ENCODE measurements around the gene EIF2S3.
"Not testable (repeated sequence)": the region's sequence is repeated elsewhere in the genome, so short reads cannot be mapped to it uniquely, and the experiment has no call there.

Gene EIF2S3

DNA sequence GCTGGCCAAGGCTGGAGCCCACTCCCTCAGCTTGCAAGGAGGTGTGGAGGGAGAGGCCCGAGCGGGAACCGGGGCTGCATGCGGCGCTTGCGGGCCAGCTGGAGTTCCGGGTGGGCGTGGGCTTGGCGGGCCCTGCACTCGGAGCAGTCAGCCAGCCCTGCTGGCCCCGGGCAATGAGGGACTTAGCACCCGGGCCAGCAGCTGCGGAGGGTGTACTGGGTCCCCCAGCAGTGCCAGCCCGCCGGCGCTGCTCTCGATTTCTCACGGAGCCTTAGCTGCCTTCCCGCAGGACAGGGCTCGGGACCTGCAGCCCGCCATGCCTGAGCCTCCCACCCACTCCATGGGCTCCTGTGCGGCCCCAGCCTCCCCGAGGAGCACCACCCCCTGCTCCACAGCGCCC lies 5.1 kb upstream of the EIF2S3 start:
- DNase-seq (ENCODE audit: extremely low read depth in 1 of 2, low read depth in 1 of 2) = not testable (repeated sequence)

DNA sequence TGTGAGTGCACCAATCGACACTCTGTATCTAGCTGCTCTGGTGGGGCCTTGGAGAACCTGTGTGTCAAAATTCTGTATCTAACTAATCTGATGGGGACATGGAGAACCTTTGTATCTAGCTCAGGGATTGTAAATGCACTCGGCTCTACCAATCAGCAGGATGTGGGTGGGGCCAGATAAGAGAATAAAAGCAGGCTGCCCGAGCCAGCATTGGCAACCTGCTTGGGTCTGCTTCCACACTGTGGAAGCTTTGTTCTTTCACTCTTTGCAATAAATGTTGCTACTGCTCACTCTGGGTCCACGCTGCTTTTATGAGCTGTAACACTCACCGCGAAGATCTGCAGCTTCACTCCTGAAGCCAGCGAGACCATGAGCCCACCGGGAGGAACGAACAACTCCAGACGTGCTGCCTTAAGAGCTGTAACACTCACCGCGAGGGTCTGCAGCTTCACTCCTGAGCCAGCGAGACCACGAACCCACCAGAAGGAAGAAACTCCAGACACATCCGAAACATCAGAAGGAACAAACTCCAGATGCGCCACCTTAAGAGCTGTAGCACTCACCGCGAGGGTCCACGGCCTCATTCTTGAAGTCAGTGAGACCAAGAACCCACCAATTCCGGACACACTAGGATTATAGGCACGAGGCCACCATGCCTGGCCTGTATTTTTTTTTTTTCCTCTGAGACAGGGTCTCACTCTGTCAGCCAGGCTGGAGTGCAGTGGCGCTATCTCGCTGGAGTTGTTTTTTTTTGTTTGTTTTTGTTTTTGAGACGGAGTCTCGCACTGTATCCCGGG lies 4.0 kb upstream of the EIF2S3 start:
- DNase-seq (ENCODE audit: extremely low read depth in 1 of 2, low read depth in 1 of 2) = not testable (repeated sequence)

DNA sequence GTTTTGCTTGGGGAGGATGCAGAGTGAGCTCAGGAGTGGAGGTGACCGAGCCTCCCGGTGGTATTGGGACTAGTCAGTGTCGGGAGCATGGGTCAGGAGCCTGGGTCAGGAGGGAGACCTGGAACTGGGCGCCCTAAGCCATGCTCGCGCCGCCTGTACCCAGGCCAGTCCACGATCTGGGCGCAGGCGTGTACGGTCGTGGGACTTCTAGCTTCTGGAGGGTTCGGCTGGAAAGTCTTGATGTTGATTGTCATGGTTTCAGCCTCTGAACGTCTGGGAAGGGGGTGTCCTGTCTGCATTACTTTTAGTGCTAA lies 244 bp downstream of the EIF2S3 start:
- no peak for DNase-seq (ENCODE audit: extremely low read depth in 1 of 2, low read depth in 1 of 2)

DNA sequence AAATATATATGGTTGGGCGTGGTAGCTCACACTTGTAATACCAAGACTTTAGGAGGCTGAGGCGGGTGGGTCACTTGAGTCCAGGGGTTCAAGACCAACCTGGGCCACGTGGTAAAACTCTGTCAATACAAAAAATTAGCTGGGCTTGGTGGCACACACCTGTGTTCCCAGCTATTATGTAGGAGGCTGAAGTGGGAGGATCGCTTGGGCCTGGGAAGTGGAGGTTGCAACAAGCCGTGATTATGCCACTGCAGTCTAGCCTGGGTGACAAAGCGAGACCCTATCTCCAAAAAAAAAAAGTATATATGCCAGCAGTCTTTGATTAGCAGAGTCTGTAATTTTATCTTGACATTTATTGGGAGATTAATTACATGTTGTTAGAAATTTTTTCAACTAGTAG lies 8.7 kb downstream of the EIF2S3 start:
- no peak for DNase-seq (ENCODE audit: extremely low read depth in 1 of 2, low read depth in 1 of 2)

DNA sequence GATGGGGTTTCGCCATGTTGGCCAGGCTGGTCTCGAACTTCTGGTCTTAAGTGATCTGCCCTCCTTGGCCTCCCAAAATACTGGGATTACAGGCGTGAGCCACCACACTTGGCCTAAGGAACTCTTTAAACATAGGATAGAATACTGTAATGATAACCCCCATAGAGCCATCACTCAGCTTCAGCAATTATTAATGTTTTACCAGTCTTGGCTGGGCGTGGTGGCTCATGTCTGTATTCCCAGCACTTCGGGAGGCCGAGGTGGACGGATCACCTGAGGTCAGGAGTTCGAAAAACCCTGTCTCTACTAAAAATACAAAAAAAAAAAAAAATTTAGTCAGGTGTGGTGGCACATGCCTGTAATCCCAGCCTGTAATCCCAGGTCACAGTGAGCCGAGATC lies 15.1 kb downstream of the EIF2S3 start:
- no peak for DNase-seq (ENCODE audit: extremely low read depth in 1 of 2, low read depth in 1 of 2)

DNA sequence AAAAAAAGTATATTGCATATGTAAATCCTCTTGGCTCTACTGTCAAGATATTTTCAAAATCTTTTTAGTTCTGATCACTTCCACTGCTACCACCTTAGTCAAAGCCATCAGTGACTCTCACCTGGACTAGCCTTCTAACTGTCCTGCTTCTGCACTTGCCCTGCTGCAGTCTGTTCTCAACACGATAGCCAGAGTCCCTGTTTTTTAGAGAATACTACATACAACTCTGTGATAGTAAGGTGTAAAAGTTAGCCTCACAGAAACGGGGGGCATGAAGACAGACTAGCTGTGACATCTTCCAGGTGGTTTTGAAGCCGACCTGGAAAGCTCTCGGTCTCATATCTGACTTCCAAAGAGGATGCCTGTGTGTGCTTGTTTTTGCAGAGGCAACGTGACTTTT lies 24.7 kb downstream of the EIF2S3 start:
- DNase-seq (ENCODE audit: extremely low read depth in 1 of 2, low read depth in 1 of 2) = no peak

DNA sequence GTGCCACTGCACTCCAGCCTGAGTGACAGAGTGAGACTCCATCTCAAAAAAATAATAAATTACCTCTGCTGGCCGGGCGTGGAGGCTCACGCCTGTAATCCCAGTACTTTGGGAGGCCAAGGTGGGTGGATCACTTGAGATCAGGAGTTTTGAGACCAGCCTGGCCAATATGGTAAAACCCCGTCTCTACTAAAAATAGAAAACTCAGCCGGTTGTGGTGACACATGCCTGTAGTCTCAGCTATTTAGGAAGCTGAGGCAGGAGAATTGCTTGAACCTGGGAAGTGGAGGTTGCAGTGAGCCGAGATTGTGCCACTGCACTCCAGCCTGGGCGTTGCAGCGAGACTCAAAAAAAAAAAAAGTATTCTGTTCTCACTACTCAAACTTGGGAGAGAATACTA lies 25.5 kb downstream of the EIF2S3 start:
- not testable (repeated sequence) for DNase-seq (ENCODE audit: extremely low read depth in 1 of 2, low read depth in 1 of 2)

DNA sequence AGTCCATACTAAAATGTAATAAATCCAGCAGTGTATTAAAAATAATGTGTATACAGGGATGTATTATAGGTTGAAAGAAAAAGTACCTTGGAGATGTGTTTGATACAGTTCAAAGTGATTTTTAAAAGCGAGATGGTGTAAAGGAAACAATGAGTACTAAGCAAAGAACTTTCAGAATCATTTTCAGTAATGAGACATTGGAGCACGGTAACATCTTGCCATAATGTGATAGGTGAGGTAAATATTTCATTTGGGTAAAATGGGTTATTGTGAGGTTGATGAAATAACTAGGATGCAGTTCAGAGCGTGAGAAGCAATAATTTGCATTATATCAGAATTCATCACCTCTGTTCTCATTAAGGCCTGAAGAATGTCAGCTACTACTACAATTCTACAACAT lies 25.9 kb downstream of the EIF2S3 start:
- DNase-seq (ENCODE audit: extremely low read depth in 1 of 2, low read depth in 1 of 2) = no peak

DNA sequence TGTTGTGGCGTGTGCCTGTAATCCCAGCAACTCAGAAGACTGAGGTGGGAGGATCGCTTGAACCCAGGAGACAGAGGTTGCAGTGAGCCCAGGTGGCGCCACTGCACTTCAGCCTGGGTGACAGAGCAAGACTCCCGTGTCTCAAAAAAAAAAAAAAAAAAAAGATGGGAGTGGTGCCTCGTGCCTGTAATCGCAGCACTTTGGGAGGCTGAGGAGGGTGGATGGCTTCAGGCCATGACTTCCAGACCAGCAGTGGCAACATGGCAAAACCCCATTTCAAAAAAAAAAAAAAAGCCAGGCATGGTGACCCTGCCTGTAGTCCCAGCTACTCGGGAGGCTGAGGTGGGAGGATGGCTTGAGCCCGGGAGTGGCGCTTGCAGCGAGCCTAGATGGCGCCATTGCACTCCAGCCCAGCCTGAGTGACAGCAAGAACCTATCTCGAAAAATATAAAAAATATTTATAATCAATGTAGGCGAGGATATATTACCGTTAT lies 27.0 kb downstream of the EIF2S3 start:
- DNase-seq (ENCODE audit: extremely low read depth in 1 of 2, low read depth in 1 of 2) = peak in 1 of 2 donors; percentile 8

DNA sequence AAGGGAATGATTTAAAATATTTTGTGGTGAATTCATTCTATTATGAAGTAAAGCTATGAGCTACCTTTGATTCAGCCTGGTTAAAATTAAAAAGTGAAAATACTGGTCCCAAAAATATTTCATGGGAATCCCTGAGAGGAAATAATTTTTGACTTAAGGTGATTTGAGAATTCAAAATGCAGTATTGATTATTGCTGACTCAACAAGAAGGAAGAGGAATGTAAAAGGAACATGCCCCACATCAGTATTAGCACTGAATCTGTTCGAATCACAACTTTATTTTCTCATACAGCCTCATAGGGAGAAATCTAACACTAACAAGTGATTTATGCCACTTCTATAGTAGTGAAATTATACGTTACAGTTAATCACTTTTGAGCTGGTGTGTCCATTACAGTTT lies 27.7 kb downstream of the EIF2S3 start:
- DNase-seq (ENCODE audit: extremely low read depth in 1 of 2, low read depth in 1 of 2) = no peak

DNA sequence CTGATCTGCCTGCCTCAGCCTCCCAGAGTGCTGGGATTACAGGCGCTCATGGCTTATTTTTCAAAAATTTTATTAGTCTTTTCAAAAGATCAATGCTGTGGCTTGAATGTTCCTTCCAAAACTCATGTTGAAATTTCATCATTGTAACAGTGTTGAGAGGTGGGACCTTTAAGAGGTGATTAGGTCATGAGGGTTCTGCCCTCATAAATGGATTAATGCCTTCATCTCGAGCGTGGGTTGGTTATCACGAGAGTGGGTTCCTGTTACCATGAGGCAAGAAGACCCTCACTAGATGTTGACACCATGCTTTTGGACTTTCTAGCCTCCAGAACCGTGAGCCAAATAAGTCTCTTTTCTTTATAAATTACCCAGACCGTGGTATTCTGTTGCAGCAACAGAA lies 30.3 kb downstream of the EIF2S3 start:
- DNase-seq (ENCODE audit: extremely low read depth in 1 of 2, low read depth in 1 of 2) = no peak

DNA sequence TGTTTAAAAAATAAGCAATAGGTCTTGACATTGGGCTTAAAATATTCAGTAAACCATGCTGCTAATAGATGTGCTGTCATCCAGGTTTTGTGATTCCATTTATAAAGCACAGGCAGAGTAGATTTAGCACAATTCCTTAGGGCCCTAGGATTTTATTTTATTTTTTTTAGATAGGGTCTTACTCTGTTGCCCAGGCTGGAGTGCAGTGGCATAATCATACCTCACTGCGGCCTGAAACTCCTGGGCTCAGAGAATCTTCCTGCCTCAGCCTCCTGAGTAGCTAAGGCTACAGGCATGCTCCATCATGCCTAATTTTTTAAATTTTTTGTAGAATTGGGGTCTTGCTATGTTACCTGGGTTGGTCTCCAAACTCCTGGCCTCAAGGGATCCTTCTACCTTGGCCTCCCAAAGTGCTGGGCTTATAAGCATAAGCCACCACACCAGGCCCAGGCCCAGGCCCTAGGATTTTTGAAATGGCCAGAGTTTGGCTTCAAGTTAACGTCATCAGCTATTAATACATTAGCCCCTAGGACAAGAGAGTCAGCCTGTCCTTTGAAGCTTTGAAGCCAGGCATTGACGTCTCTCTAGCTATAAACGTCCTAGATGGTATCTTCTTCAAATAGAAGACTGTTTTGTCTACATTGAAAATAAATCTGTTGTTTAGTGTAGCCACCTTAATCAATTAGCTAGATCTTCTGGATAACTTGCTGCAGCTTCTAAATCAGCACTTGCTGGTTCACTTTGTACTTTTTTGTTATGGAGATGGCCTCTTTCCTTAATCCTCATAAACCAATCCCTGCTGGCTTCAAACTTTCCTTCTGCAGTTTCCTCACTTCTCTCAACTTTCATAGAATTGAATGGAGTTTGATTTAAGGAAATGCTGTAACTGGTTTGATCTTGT lies 35.8 kb downstream of the EIF2S3 start:
- DNase-seq (ENCODE audit: extremely low read depth in 1 of 2, low read depth in 1 of 2) = no peak

DNA sequence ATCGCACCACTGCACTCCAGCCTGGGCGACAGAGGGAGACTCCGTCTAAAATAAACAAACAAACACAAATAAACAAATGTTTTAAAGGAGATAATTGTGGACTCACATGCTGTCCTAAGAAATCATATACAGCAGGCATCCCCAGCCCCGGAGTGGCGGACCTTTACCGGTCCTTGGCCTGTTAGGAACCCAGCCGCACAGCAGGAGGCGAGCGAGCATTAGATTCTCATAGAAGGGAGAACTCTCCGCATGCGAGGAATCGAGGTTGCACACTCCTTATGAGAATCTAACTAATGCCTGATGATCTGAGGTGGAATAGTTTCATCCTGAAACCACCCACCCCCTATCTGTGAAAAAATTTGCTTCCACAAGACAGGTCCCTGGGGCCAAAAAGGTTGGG lies 39.0 kb downstream of the EIF2S3 start:
- DNase-seq (ENCODE audit: extremely low read depth in 1 of 2, low read depth in 1 of 2) = no peak

DNA sequence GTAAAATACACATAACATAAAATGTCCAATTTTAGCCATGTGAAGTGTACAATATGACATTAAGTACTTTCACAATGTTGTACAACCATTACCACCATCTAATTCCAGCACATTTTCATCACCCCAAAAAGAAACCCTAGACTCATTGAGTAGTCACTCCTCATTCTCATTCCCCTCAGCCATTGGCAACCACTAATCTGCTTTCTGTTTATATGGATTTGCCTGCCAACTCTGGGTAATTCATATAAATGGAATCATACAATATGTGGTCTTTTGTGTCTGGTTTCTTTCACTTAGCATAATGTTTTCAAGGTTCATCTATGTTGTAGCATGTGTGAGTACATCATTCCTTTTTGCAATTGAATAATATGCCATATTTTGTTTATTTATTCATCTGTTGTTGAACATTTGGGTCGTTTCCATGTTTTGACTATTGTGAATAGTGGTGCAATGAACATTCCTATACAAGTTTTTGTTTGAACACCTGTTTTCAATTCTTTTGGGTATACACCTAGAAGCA lies 43.0 kb downstream of the EIF2S3 start:
- DNase-seq (ENCODE audit: extremely low read depth in 1 of 2, low read depth in 1 of 2) = no peak

DNA sequence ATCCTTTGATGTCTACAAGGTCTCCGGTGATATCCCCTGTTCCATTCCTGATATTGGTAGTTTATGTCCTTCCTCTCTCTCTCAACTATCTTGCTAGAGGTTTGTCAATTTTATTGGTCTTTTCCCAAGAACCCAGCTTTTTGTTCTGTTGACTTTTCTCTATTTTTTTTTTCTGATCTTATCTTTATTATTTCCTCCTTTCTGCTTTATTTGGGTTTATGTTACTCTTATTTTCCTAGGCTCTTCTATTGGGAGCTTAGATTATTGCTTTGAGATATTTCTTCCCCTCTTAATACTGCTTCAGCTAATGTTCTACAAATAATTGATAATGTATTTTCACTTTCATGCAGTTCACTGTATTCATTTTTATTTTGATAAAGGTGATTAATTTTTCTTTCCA lies 44.2 kb downstream of the EIF2S3 start:
- DNase-seq (ENCODE audit: extremely low read depth in 1 of 2, low read depth in 1 of 2) = no peak

DNA sequence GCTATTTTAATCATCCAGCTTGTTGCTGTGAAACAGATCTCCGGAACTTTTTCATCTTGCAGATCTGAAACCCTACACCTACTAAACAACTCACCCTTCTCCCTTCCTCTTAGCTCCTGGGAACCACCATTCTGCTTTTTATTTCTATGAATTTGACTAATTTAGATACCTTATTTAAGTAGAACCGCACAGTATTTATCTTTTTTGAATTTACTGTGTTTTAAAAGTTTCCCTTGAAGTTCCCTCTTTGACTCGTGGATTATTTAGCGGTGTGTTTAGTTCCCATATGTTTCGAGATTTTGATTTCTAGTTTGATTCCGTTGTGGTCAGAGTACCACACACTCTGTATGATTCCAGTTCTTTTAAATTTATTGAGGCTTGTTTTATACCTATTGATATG lies 44.6 kb downstream of the EIF2S3 start:
- no peak for DNase-seq (ENCODE audit: extremely low read depth in 1 of 2, low read depth in 1 of 2)

DNA sequence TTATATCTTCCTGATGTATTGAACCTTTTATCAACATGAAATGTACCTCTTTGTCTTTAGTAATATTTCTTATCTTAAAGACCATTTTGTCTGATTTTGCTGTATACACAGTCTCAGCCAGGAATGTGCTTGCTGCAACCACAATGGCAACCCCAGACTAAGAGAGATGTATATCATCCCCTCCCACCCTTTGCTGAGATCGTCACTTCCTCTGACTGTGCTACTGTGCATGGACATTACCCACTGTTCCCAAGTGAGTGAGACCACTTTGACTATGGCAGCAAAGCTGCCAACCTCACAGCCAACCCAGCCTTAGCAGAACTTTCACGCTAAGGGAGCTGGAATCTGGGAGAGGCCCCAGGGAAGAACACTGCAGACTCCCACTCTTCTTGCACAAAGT lies 46.0 kb downstream of the EIF2S3 start:
- DNase-seq (ENCODE audit: extremely low read depth in 1 of 2, low read depth in 1 of 2) = no peak

DNA sequence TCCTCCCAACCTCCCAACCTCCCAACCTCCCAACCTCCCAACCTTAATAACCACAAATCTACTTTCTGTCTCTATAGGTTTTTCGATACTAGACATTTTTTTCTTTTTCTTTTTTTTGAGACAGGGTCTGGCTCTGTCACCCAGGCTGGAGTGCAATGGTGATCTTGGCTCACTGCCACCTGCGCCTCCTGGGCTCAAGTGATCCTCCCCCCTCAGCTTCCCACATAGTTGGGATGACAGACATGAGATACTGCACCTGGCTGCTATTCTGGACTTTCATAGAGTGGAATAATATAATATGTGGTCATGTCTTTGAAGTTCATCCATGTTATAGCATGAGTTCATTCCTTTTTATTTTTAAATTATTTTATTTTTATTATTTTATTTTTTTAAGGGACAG lies 55.3 kb downstream of the EIF2S3 start:
- no peak for DNase-seq (ENCODE audit: extremely low read depth in 1 of 2, low read depth in 1 of 2)

DNA sequence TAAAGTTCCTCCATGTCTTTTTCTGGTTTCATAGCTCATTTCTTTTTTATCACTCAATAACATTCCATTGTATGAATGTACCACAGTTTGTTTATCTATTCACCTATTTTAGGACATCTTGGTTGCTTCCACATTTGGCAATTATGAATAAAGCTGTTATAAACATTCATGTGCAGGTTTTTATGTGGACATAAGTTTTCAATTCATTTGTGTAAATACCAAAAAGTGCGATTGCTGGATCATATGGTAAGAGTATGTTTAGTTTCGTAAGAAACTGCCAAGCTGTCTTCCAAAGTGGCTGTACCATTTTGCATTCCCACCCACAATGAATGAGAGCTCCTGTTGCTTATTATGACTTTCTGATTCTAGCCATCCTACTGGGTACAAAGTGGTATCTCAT lies 58.4 kb downstream of the EIF2S3 start:
- no peak for DNase-seq (ENCODE audit: extremely low read depth in 1 of 2, low read depth in 1 of 2)

DNA sequence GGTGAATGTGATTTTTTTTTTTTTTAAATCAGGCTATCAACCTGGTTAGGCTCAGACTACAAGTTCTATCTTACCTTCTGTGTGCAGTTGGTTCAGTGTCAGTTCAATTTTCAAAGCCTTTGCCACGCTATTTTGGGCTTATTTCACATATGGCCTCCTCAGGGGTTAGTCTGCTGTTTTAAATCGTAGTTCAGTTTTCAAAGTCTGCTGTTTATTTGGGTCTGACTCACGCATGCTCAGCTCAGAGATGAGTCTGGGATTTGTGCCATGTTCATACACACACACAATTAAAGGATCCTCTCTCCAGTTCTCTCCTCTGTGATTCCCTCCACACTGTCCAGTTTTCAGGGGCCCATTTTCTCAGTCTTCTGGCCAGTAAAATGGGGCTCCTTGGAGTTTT lies 62.5 kb downstream of the EIF2S3 start:
- no peak for DNase-seq (ENCODE audit: extremely low read depth in 1 of 2, low read depth in 1 of 2)

DNA sequence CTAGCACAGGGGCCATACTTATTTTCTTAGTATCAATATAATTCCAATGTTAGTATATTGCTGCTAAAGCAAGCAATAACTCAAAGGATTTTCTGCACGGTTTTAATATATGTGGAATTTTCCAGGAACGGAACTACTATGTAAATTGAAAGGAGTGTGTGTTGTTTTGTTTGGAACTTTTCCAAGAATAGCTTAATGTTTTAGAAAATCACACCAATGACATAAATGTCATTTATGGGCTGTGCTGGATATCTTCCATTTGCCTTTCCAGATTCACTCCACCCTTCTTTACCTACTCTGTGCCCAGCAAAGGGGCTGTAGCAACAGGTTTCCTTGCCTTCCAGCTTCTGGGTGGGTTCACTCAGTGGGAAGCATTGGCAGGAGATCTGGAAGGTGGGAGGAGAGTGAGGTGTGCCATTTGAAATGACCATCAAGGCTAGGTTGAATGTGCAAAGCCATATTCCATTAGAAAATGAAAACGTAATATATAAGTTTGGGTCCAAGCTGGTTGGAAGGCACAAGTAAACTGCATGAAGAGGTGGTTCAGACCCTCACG lies 69.6 kb downstream of the EIF2S3 start:
- no peak for DNase-seq (ENCODE audit: extremely low read depth in 1 of 2, low read depth in 1 of 2)

Measured in activated CD8-positive, alpha-beta memory T cell treated with anti-CD3 and anti-CD28 coated beads for 1 hour (primary cell).